NCI-H187 (cell line): ENCODE results near the gene NUP54.

Experiments
- DNase-seq, 2 experiments: peaks; one replicate each; lab custom pipeline; 2025; lab: John Stamatoyannopoulos, UW

NUP54 gene, protein sequence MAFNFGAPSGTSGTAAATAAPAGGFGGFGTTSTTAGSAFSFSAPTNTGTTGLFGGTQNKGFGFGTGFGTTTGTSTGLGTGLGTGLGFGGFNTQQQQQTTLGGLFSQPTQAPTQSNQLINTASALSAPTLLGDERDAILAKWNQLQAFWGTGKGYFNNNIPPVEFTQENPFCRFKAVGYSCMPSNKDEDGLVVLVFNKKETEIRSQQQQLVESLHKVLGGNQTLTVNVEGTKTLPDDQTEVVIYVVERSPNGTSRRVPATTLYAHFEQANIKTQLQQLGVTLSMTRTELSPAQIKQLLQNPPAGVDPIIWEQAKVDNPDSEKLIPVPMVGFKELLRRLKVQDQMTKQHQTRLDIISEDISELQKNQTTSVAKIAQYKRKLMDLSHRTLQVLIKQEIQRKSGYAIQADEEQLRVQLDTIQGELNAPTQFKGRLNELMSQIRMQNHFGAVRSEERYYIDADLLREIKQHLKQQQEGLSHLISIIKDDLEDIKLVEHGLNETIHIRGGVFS

DNA sequence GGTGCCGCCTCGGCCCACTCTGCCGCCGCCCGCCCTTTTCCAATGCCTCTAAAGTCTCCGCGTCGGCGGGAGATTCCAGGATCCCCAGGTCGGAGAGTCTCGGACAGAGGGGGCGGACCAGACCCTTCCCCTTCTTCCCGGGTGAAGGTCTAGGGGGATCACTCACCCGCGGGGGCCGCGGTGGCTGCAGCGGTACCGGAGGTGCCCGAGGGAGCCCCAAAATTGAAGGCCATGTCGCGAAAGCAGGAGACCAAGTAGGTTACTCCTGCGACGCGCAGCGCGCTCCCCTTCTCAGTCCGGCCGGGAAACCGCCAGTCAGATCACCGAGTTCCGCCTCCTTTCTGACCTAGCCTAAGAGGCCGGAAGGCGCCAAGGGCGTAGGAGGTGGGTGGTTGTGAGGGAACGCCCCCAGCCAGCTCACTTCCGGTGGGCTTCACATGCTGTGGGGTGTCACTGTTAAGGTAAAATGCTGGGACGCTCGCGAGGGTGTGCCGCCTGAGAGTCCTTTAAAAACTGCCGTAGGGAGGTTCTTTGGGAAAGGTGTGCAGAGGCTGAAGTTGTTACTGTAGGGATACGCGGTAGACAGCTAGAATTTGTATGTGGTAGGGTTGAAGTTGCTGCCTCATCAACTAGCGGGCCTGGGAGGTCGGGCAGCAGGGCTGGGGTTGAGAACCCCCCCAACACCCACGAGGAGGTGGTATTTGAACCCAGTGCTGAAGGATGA lies at the start of gene NUP54:
NUP54 (minus strand) TSS at position 256 of the 724 bp plus-strand sequence; CDS start at position 233, 23 bp downstream.
- peak; percentile 86 to 90 for DNase-seq

GRCh38 chr4:76197031-76197743 lies 49.0 kb upstream of the NUP54 start:
- DNase-seq: no peak

- DNase-seq: no peak
These were observed 48.2 kb upstream of the NUP54 start for GRCh38 chr4:76196376-76196775.

DNA sequence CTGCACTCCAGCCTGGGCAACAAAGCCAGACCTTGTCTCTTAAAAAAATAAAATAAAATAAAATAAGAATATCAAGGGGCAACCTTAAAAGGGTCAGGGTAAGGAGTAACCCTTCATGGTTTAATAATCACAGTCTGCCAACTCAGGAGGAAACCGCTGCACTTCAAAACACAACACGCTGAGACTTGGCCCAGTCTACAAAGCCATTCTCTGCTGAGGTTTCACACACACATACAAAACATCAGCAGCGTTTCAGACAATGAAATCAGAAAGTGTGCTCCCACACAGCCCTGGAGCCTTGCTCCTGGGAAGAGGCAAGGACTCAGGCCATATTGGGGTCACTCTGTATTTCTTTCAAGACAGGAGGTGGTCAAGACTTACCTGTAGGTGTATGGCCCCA lies 47.1 kb upstream of the NUP54 start:
- DNase-seq: no peak

- no peak for DNase-seq
These were observed 46.1 kb upstream of the NUP54 start for GRCh38 chr4:76194325-76194724.

DNA sequence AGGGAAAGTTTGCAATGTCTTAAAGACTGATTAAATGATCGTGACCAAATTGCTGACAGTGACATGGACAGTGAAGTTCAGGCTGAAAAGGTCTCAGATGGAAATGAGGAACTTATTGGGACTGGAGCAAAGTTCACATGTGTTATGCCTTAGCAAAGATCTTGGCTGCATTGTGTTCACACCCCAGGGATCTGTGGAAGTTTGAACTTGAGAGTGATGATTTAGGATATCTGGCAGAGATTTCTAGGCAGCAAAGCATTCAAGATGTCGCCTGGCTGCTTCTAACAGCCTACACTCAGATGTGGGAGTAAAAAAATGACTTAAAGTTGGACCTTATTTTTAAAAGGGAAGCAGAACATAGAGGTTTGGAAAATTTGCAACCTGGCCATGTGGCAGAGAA lies 44.0 kb upstream of the NUP54 start:
- DNase-seq: no peak

DNA sequence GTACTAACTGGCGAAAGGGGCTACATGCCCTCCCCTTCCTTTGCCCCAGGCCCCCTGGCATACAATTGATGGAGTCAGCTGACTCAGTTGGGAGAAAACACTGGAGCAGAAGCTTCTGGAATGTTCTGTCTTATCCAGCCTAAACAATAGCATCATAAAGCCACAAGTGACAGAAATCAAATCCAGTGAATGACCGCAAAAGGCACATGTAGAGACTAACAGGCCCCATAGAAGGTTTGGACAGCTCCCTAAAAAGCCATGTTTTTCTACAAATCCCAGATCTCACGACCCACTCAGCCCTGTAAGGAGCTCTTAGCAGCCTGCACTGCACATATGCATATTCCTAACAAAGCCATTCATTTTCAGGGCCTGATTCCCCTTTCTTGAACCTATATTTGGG lies 40.4 kb upstream of the NUP54 start:
- DNase-seq: no peak

GRCh38 chr4:76188149-76188548 lies 40.0 kb upstream of the NUP54 start:
- DNase-seq: no peak

GRCh38 chr4:76187152-76187551 lies 39.0 kb upstream of the NUP54 start:
- no peak for DNase-seq

- DNase-seq: no peak
These were observed 34.3 kb upstream of the NUP54 start for GRCh38 chr4:76182463-76182862.

- DNase-seq: peak; percentile 55 to 65
These were observed 31.5 kb upstream of the NUP54 start for GRCh38 chr4:76179398-76180318.

DNA sequence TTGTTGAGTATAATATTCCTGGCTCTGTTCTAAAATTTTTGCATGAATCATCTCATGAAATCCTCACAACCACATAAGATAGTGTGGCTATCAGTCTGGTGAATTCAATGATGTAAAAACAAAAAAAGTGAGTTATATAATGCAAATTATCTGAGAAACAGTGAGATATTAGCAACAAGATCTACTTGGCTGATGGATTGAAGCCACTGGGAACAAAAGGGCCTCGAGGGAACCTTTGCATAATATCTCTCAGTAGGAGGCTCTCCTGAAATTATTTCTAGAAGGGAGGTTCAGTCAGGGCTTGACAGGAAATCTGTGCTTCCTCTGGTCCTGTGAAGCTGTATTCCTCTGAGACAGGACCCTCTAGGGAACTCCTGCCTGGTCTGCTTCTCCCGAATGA lies 30.1 kb upstream of the NUP54 start:
- DNase-seq: no peak

GRCh38 chr4:76177709-76178108 lies 29.5 kb upstream of the NUP54 start:
- DNase-seq: no peak

DNA sequence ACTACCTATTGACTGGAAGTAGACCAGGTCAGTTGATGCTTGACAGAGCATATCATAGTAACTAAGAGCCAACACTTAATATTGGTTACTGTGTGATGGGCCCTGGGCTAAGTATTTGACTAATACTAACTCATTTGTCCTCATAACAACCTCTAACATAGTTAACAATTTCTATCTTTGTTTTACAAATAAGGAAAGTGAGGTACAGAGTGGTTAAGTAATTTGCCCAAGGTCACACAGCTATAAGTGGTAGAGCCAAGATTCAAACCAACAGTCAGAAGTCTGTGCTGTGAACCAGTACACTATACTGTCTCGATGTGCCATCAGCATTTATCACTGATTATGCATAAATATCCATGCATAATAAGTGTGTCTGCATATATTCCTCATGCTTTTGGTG lies 27.1 kb upstream of the NUP54 start:
- no peak for DNase-seq

GRCh38 chr4:76174216-76174615 lies 26.0 kb upstream of the NUP54 start:
- DNase-seq: no peak

DNA sequence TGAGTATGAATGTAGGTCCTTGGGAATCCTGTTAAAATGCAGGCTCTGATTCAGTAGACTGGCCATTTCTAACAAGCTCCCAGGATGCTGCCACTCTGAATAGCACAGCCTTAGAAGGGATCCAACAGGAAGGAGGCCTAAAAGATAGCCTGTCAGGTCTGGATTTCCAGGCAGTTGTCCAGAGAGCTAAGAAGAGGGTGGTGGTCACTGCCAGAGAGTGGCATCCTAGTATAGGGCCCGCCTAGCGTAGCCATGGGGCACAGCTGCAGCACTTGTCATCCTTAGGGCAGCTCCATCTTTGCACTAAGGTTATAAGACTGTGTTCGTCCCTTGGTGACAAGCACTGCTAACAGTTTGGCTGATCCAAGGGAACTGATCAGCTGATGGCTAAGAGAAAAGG lies 20.5 kb upstream of the NUP54 start:
- no peak for DNase-seq

DNA sequence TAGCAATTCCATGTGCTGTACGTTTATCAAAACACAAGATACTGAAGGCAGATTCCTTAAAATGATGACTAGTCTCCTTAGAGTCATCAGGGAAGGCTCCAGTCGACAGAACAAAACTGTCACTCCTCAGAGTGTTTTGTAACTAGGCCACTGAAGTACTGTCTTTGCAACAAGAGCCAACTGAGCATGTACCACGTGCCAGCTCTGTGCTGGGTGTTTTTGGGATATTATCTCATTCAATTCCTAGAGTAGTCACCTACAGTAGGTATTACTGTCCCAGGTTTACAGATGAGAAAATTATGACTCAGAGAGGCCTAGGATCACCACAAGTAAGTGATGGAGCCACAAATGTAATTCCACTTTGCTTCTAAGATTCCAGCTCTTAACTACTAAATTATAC lies 18.3 kb upstream of the NUP54 start:
- DNase-seq: no peak

GRCh38 chr4:76160355-76160754 lies 12.2 kb upstream of the NUP54 start:
- no peak for DNase-seq

DNA sequence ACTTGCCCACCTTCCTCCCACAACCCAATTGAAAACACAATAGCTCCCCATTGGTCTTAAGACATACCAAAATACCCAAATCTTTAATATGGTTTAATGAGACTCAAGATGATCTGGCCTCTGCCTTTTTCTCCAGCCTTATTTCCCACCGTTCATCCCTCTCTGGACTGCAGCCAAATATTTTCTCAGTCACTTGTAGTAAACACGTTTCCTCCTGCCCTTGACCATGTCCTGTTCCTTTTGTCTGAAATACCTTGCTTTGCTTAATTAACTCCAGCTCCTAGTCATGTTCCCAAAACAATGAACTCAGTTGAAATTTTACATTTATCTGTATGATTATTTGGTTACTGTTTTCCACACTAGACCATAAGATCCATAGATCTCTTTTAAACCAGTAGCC lies 8.4 kb upstream of the NUP54 start:
- DNase-seq: no peak

GRCh38 chr4:76155979-76156378 lies 7.8 kb upstream of the NUP54 start:
- DNase-seq: no peak

DNA sequence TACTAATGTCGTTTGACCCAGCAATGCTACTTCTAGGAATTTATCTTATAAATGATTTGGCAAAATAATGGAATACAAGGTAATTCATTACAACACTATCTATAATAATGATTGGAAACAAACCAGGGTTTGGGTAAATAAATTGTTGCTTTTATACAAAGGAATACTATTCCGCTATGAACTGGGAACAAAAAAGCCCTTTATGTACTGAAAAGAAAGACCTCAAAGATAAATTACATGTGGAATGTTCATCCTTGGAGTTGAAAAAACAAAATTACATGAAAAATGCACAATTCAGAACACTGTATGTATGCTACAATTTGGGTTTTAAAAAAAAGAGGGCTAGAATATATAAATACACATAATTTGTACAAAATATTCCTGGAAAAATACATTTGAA lies 5.2 kb upstream of the NUP54 start:
- DNase-seq: no peak
